HEK293 (cell line): ENCODE data around the gene LNPEP.

Experiments
- CTCF ChIP-seq: fragments of 450-650 bp; formaldehyde crosslinking; IDR thresholded peaks from 2 replicates; pipeline ENCODE4 v1.5.1; 2016; ENCODE audit warnings: missing biosample characterization, missing genetic modification characterization
- HOXD13 ChIP-seq: sonication (generic); formaldehyde crosslinking; IDR thresholded peaks from 2 replicates; pipeline ENCODE4 v1.8.0; 2022; ENCODE audit warnings: missing genetic modification reagents, borderline replicate concordance
- KLF1 ChIP-seq: fragments of 450-650 bp; formaldehyde crosslinking; IDR thresholded peaks from 2 replicates; pipeline ENCODE4 v1.5.1; 2016; ENCODE audit warnings: missing biosample characterization, missing genetic modification characterization
- MEIS1 ChIP-seq: sonication (generic); formaldehyde crosslinking; IDR thresholded peaks from 2 replicates; pipeline ENCODE4 v1.8.1; 2022; ENCODE audit warnings: missing genetic modification reagents, mild to moderate bottlenecking, borderline replicate concordance
- WT1 ChIP-seq: fragments of 450-650 bp; formaldehyde crosslinking; IDR thresholded peaks from 2 replicates; pipeline ENCODE4 v1.5.1; 2016; ENCODE audit warnings: missing biosample characterization, missing genetic modification characterization
- ZBTB20 ChIP-seq: fragments of 450-650 bp; formaldehyde crosslinking; IDR thresholded peaks from 2 replicates; pipeline ENCODE4 v1.5.1; 2016; ENCODE audit warnings: missing biosample characterization, missing genetic modification characterization
- ZBTB48 ChIP-seq: fragments of 450-650 bp; formaldehyde crosslinking; IDR thresholded peaks from 2 replicates; pipeline ENCODE4 v1.5.1; 2016; ENCODE audit warnings: missing biosample characterization, missing genetic modification characterization
- ZBTB8A ChIP-seq: fragments of 450-650 bp; formaldehyde crosslinking; IDR thresholded peaks from 2 replicates; pipeline ENCODE4 v1.5.1; 2016; ENCODE audit warnings: missing biosample characterization, missing genetic modification characterization
- ZFP3 ChIP-seq: fragments of 450-650 bp; formaldehyde crosslinking; IDR thresholded peaks from 2 replicates; pipeline ENCODE4 v1.5.1; 2016; ENCODE audit warnings: low read depth, missing biosample characterization, missing genetic modification characterization
- ZNF133 ChIP-seq: fragments of 450-650 bp; formaldehyde crosslinking; IDR thresholded peaks from 2 replicates; pipeline ENCODE4 v1.5.1; 2016; ENCODE audit warnings: missing biosample characterization, missing genetic modification characterization
- ZNF157 ChIP-seq: fragments of 450-650 bp; formaldehyde crosslinking; IDR thresholded peaks from 2 replicates; pipeline ENCODE4 v1.5.1; 2016; ENCODE audit warnings: missing biosample characterization, missing genetic modification characterization
- ZNF18 ChIP-seq: fragments of 450-650 bp; formaldehyde crosslinking; IDR thresholded peaks from 2 replicates; pipeline ENCODE4 v1.5.1; 2016; ENCODE audit warnings: missing biosample characterization, missing genetic modification characterization
- ZNF2 ChIP-seq: fragments of 450-650 bp; formaldehyde crosslinking; IDR thresholded peaks from 2 replicates; pipeline ENCODE4 v1.5.1; 2016; ENCODE audit warnings: missing biosample characterization, missing genetic modification characterization
- ZNF221 ChIP-seq: fragments of 450-650 bp; formaldehyde crosslinking; IDR thresholded peaks from 2 replicates; pipeline ENCODE4 v1.5.1; 2017; ENCODE audit warnings: missing biosample characterization, missing genetic modification characterization, borderline replicate concordance
- ZNF335 ChIP-seq: fragments of 450-650 bp; formaldehyde crosslinking; conservative IDR thresholded peaks from 2 replicates; pipeline ENCODE4 v1.5.1; 2016; ENCODE audit warnings: missing biosample characterization, missing genetic modification characterization
- ZNF341 ChIP-seq: fragments of 450-650 bp; formaldehyde crosslinking; IDR thresholded peaks from 2 replicates; pipeline ENCODE4; 2016; ENCODE audit warnings: low read depth, missing biosample characterization, missing genetic modification characterization
- ZNF394 ChIP-seq: fragments of 450-650 bp; formaldehyde crosslinking; IDR thresholded peaks from 2 replicates; pipeline ENCODE4 v1.5.1; 2016; ENCODE audit warnings: missing biosample characterization, missing genetic modification characterization, mild to moderate bottlenecking, moderate library complexity, borderline replicate concordance
- ZNF404 ChIP-seq: fragments of 450-650 bp; formaldehyde crosslinking; IDR thresholded peaks from 2 replicates; pipeline ENCODE4 v1.5.1; 2017; ENCODE audit warnings: missing biosample characterization, missing genetic modification characterization
- ZNF449 ChIP-seq: fragments of 450-650 bp; formaldehyde crosslinking; IDR thresholded peaks from 2 replicates; pipeline ENCODE4 v1.5.1; 2017; ENCODE audit warnings: missing biosample characterization, mild to moderate bottlenecking, missing genetic modification characterization, moderate library complexity
- ZNF548 ChIP-seq: fragments of 450-650 bp; formaldehyde crosslinking; IDR thresholded peaks from 2 replicates; pipeline ENCODE4 v1.5.1; 2016; ENCODE audit warnings: missing biosample characterization, missing genetic modification characterization
- ZNF549 ChIP-seq: fragments of 450-650 bp; IDR thresholded peaks from 2 replicates; pipeline ENCODE4 v1.5.1; 2018; ENCODE audit warnings: missing biosample characterization, missing genetic modification characterization, mild to moderate bottlenecking, inconsistent platforms, moderate library complexity
- ZNF585B ChIP-seq: fragments of 450-650 bp; formaldehyde crosslinking; IDR thresholded peaks from 2 replicates; pipeline ENCODE4 v1.5.1; 2016; ENCODE audit warnings: missing biosample characterization, missing genetic modification characterization
- ZNF623 ChIP-seq: fragments of 450-650 bp; formaldehyde crosslinking; IDR thresholded peaks from 2 replicates; pipeline ENCODE4 v1.5.1; 2016; ENCODE audit warnings: missing biosample characterization, missing genetic modification characterization
- ZNF639 ChIP-seq: fragments of 450-650 bp; formaldehyde crosslinking; IDR thresholded peaks from 2 replicates; pipeline ENCODE4 v1.5.1; 2016; ENCODE audit warnings: missing biosample characterization, missing genetic modification characterization
- ZNF692 ChIP-seq: fragments of 450-650 bp; formaldehyde crosslinking; IDR thresholded peaks from 2 replicates; pipeline ENCODE4 v1.5.1; 2016; ENCODE audit warnings: missing biosample characterization, missing genetic modification characterization
- ZNF747 ChIP-seq: fragments of 450-650 bp; formaldehyde crosslinking; IDR thresholded peaks from 2 replicates; pipeline ENCODE4 v1.5.1; 2016; ENCODE audit warnings: missing biosample characterization, missing genetic modification characterization
- ZNF791 ChIP-seq: fragments of 450-650 bp; formaldehyde crosslinking; IDR thresholded peaks from 2 replicates; pipeline ENCODE4 v1.5.1; 2016; ENCODE audit warnings: missing biosample characterization, missing genetic modification characterization
- ZNF837 ChIP-seq: fragments of 450-650 bp; formaldehyde crosslinking; IDR thresholded peaks from 2 replicates; pipeline ENCODE4 v1.5.1; 2016; ENCODE audit warnings: missing biosample characterization, missing genetic modification characterization
- ZSCAN23 ChIP-seq: fragments of 450-650 bp; formaldehyde crosslinking; IDR thresholded peaks from 2 replicates; pipeline ENCODE4 v1.5.1; 2016; ENCODE audit warnings: missing biosample characterization, missing genetic modification characterization

Gene LNPEP

GRCh38 chr5:96935559-96936430 is at the start of gene LNPEP (continued):
- TF ChIP-seq HOXD13 (no peak), ZNF623 (tag by site-specific recombination) (no peak), ZSCAN23 (tag by site-specific recombination) (no peak), MEIS1 (CRISPR knock-in tag) (0 out of 2 replicates have a peak, but pooled peaks have one; percentile 8), ZNF335 (tag by site-specific recombination) (peak; percentile 95), ZNF585B (tag by site-specific recombination) (no peak), ZNF791 (tag by site-specific recombination) (no peak), ZNF639 (tag by site-specific recombination) (peak; percentile 71), ZNF18 (tag by site-specific recombination) (peak; percentile 78), ZFP3 (tag by site-specific recombination) (no peak), ZNF394 (peak; percentile 68; the same call in 1 of the 2 replicates), ZNF404 (no peak), KLF1 (tag by site-specific recombination) (peak; percentile 89), ZNF2 (tag by site-specific recombination) (peak; percentile 81), ZNF449 (tag by site-specific recombination) (peak; percentile 74; the same call in 1 of the 2 replicates), ZNF341 (tag by site-specific recombination) (peak; percentile 96), CTCF (tag by site-specific recombination) (no peak), WT1 (tag by site-specific recombination) (peak; percentile 83), ZNF692 (peak; percentile 95), ZBTB48 (tag by site-specific recombination) (peak; percentile 37), ZBTB20 (tag by site-specific recombination) (peak; percentile 91), ZBTB8A (tag by site-specific recombination) (peak; percentile 97), ZNF221 (tag by site-specific recombination) (no peak), ZNF133 (no peak), ZNF548 (no peak), ZNF157 (tag by site-specific recombination) (no peak), ZNF549 (tag by site-specific recombination) (no peak), ZNF747 (tag by site-specific recombination) (no peak), ZNF837 (tag by site-specific recombination) (no peak)
- TF ChIP-seq, all 188 proteins: peak for 79
